C4-2B (cell line): ENCODE results near the gene DOCK10.

Experiments used
- ZFX ChIP-seq: fragments of 450-650 bp; IDR thresholded peaks from 2 replicates; pipeline ENCODE4 v1.6.1; 2017
- TF ChIP-seq, protein P1 (sequence below): fragments of 450-650 bp; conservative IDR thresholded peaks from 2 replicates; pipeline ENCODE4 v1.5.1; 2017; ENCODE audit warnings: mild to moderate bottlenecking

GRCh38 chr2:224930990-224931389 lies 111.3 kb downstream of the DOCK10 start:
- TF ChIP-seq, protein P1, sequence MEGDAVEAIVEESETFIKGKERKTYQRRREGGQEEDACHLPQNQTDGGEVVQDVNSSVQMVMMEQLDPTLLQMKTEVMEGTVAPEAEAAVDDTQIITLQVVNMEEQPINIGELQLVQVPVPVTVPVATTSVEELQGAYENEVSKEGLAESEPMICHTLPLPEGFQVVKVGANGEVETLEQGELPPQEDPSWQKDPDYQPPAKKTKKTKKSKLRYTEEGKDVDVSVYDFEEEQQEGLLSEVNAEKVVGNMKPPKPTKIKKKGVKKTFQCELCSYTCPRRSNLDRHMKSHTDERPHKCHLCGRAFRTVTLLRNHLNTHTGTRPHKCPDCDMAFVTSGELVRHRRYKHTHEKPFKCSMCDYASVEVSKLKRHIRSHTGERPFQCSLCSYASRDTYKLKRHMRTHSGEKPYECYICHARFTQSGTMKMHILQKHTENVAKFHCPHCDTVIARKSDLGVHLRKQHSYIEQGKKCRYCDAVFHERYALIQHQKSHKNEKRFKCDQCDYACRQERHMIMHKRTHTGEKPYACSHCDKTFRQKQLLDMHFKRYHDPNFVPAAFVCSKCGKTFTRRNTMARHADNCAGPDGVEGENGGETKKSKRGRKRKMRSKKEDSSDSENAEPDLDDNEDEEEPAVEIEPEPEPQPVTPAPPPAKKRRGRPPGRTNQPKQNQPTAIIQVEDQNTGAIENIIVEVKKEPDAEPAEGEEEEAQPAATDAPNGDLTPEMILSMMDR: no peak
- TF ChIP-seq ZFX: no peak
